HTR-8/SVneo (cell line): Measurements from ENCODE around the gene NKAPL.

Experiments used
- DNase-seq: peaks from one replicate; pipeline ENCODE4 v3.0.0; 2011; ENCODE audit warnings: low spot score, mixed read lengths; ENCODE audit not compliant: insufficient read length
- FAIRE-seq: peaks from 2 replicates; lab custom pipeline; 2011; peaks lifted over from hg19 to GRCh38; lab: Jason Lieb, UNC

Gene NKAPL

GRCh38 chr6:28258877-28259777, at the start of gene NKAPL:
TSS of gene NKAPL (plus strand) at chr6:28259297. CDS start at chr6:28259372, 75 bp downstream.
- FAIRE-seq (no peak), DNase-seq (no peak)

GRCh38 chr6:28209753-28210535, 49.2 kb upstream of the NKAPL start:
- no peak for FAIRE-seq

GRCh38 chr6:28211840-28212509, 47.1 kb upstream of the NKAPL start:
- DNase-seq (no peak), FAIRE-seq (no peak)

More at GRCh38 chr6:28209753-28210535, 49.2 kb upstream of the NKAPL start:
- DNase-seq, result no peak

GRCh38 chr6:28212510-28213212, 46.4 kb upstream of the NKAPL start:
- FAIRE-seq, result peak; percentile 80
- peak; percentile 45 for DNase-seq

- FAIRE-seq (no peak), DNase-seq (no peak)
These were observed 45.9 kb upstream of the NKAPL start for GRCh38 chr6:28213213-28213523.

- no peak for DNase-seq
- no peak for FAIRE-seq
These were observed 43.7 kb upstream of the NKAPL start for GRCh38 chr6:28215425-28215824.

GRCh38 chr6:28217890-28218289, 41.2 kb upstream of the NKAPL start:
- no peak for DNase-seq
- peak; percentile 26 for FAIRE-seq

GRCh38 chr6:28218312-28219248, 40.5 kb upstream of the NKAPL start:
- peak; percentile 70 for DNase-seq
- peak; percentile 65 for FAIRE-seq

- DNase-seq, result no peak
- FAIRE-seq, result no peak
These were observed 38.6 kb upstream of the NKAPL start for GRCh38 chr6:28220257-28221133.

GRCh38 chr6:28224131-28225055, 34.7 kb upstream of the NKAPL start:
- FAIRE-seq (no peak), DNase-seq (no peak)

- FAIRE-seq (peak; percentile 72), DNase-seq (peak; percentile 81)
These were observed 33.9 kb upstream of the NKAPL start, which contains the start of gene ZSCAN9 for GRCh38 chr6:28225056-28225834. TSS of gene ZSCAN9 (plus strand) at chr6:28225275. CDS start at chr6:28227085, 1,810 bp downstream.

GRCh38 chr6:28226460-28226859, 32.6 kb upstream of the NKAPL start:
- DNase-seq (no peak), FAIRE-seq (no peak)

- no peak for FAIRE-seq
- DNase-seq, result no peak
These were observed 26.3 kb upstream of the NKAPL start for GRCh38 chr6:28232785-28233184.

GRCh38 chr6:28235912-28236452, 23.1 kb upstream of the NKAPL start:
- FAIRE-seq, result no peak
- no peak for DNase-seq

- DNase-seq, result no peak
- FAIRE-seq, result no peak
These were observed 19.5 kb upstream of the NKAPL start for GRCh38 chr6:28239636-28240035.

GRCh38 chr6:28240471-28240870, 18.6 kb upstream of the NKAPL start:
- DNase-seq (no peak), FAIRE-seq (no peak)
